ENCODE measurements around the gene KLHL6.
"Not testable (repeated sequence)": the region's sequence is repeated elsewhere in the genome, so short reads cannot be mapped to it uniquely, and the experiment has no call there.

KLHL6 gene

GRCh38 chr3:183555541-183556081 is at the start of gene KLHL6:
KLHL6 (minus strand) TSS chr3:183555706; CDS start chr3:183555653, 53 bp downstream.
- peak; percentile 84 for DNase-seq

- DNase-seq, result no peak
Observed at GRCh38 chr3:183597959-183598358, 42.5 kb upstream of the KLHL6 start.

GRCh38 chr3:183594636-183595035 is 39.1 kb upstream of the KLHL6 start:
- DNase-seq, result no peak

GRCh38 chr3:183592821-183593220 is 37.3 kb upstream of the KLHL6 start:
- peak; percentile 13 for DNase-seq

GRCh38 chr3:183591881-183592521 is 36.5 kb upstream of the KLHL6 start:
- no peak for DNase-seq

GRCh38 chr3:183590442-183590841 is 34.9 kb upstream of the KLHL6 start:
- DNase-seq, result no peak

- DNase-seq, result no peak
Observed at GRCh38 chr3:183587336-183587735, 31.8 kb upstream of the KLHL6 start.

- no peak for DNase-seq
Observed at GRCh38 chr3:183586477-183586876, 31.0 kb upstream of the KLHL6 start.

- DNase-seq, result no peak
Observed at GRCh38 chr3:183584914-183585280, 29.4 kb upstream of the KLHL6 start.

GRCh38 chr3:183584246-183584913 is 28.9 kb upstream of the KLHL6 start:
- no peak for DNase-seq

GRCh38 chr3:183583331-183584245 is 28.1 kb upstream of the KLHL6 start:
- no peak for DNase-seq

- no peak for DNase-seq
Observed at GRCh38 chr3:183582161-183582560, 26.7 kb upstream of the KLHL6 start.

GRCh38 chr3:183581496-183582155 is 26.1 kb upstream of the KLHL6 start:
- no peak for DNase-seq

- no peak for DNase-seq
Observed at GRCh38 chr3:183579967-183580900, 24.7 kb upstream of the KLHL6 start.

- DNase-seq, result no peak
Observed at GRCh38 chr3:183578179-183578578, 22.7 kb upstream of the KLHL6 start.

- DNase-seq, result no peak
Observed at GRCh38 chr3:183577346-183577745, 21.8 kb upstream of the KLHL6 start.

- DNase-seq, result no peak
Observed at GRCh38 chr3:183576487-183577107, 21.1 kb upstream of the KLHL6 start.

GRCh38 chr3:183572935-183573334 is 17.4 kb upstream of the KLHL6 start:
- DNase-seq, result no peak

GRCh38 chr3:183570191-183570590 is 14.7 kb upstream of the KLHL6 start:
- DNase-seq, result not testable (repeated sequence)

- DNase-seq, result no peak
Observed at GRCh38 chr3:183566880-183567279, 11.4 kb upstream of the KLHL6 start.

GRCh38 chr3:183564046-183564445 is 8.5 kb upstream of the KLHL6 start:
- no peak for DNase-seq

Measured in activated CD4-positive, alpha-beta T cell treated with anti-CD3 and anti-CD28 coated beads for 48 hours (primary cell).